Measurements from ENCODE around the gene TERF2IP. TPM values are rescaled to one million over a fixed set of nuclear protein-coding genes. Genes with fewer than 3 reads are reported as not detected.

The TERF2IP gene
- total and polyA plus RNA-seq, 9 of the 15 experiments (the other 6 are each of a cell fraction or from before 2014, with no cell fraction given): 14.5 to 64.2 (median 47.0) TPM

GRCh38 chr16:75622761-75623605, 24.6 kb upstream of the TERF2IP start, which contains the start of gene ADAT1 (continued):
- TF ChIP-seq, protein P1, sequence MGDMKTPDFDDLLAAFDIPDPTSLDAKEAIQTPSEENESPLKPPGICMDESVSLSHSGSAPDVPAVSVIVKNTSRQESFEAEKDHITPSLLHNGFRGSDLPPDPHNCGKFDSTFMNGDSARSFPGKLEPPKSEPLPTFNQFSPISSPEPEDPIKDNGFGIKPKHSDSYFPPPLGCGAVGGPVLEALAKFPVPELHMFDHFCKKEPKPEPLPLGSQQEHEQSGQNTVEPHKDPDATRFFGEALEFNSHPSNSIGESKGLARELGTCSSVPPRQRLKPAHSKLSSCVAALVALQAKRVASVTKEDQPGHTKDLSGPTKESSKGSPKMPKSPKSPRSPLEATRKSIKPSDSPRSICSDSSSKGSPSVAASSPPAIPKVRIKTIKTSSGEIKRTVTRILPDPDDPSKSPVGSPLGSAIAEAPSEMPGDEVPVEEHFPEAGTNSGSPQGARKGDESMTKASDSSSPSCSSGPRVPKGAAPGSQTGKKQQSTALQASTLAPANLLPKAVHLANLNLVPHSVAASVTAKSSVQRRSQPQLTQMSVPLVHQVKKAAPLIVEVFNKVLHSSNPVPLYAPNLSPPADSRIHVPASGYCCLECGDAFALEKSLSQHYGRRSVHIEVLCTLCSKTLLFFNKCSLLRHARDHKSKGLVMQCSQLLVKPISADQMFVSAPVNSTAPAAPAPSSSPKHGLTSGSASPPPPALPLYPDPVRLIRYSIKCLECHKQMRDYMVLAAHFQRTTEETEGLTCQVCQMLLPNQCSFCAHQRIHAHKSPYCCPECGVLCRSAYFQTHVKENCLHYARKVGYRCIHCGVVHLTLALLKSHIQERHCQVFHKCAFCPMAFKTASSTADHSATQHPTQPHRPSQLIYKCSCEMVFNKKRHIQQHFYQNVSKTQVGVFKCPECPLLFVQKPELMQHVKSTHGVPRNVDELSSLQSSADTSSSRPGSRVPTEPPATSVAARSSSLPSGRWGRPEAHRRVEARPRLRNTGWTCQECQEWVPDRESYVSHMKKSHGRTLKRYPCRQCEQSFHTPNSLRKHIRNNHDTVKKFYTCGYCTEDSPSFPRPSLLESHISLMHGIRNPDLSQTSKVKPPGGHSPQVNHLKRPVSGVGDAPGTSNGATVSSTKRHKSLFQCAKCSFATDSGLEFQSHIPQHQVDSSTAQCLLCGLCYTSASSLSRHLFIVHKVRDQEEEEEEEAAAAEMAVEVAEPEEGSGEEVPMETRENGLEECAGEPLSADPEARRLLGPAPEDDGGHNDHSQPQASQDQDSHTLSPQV (IDR thresholded peaks at IDR 0.05): peak; percentile 72
- TF ChIP-seq U2AF2 (optimal IDR thresholded peaks at IDR 0.05; ENCODE audit: low read depth, low read length) (no peak), GATAD2B (IDR thresholded peaks at IDR 0.05; ENCODE audit: borderline replicate concordance) (no peak), MCM7 (IDR thresholded peaks at IDR 0.05) (no peak), NEUROD1 (IDR thresholded peaks at IDR 0.05; ENCODE audit: borderline replicate concordance, low read depth, low read length, partially characterized antibody) (no peak), FOXK2 (conservative IDR thresholded peaks at IDR 0.05 in 1 of 2, IDR thresholded peaks at IDR 0.05 in 1 of 2; ENCODE audit: low read depth in 2 of 2) (peak; percentile 17 to 47; a peak in 1 of 4 replicates), NR2C1 (IDR thresholded peaks at IDR 0.05) (peak; percentile 48; the same call in 1 of the 2 replicates), NR2C1 (tag; IDR thresholded peaks at IDR 0.05) (0 out of 2 replicates have a peak, but pooled peaks have one; percentile 56), SAP30 (IDR thresholded peaks at IDR 0.05; ENCODE audit: borderline replicate concordance, insufficient read depth, low read depth, low read length, poor library complexity, severe bottlenecking) (peak; percentile 97), NFXL1 (CRISPR knock-in tag; IDR thresholded peaks at IDR 0.05) (no peak), SRSF3 (IDR thresholded peaks at IDR 0.05; ENCODE audit: insufficient read depth, low read length) (no peak), CEBPG (CRISPR knock-in tag; IDR thresholded peaks at IDR 0.05) (no peak), CEBPG (tag; conservative IDR thresholded peaks at IDR 0.05 in 1 of 2, IDR thresholded peaks at IDR 0.05 in 1 of 2) (no peak), KLF13 (tag; IDR thresholded peaks at IDR 0.05; ENCODE audit: borderline replicate concordance, low read depth) (no peak), ZNF274 (IDR thresholded peaks at IDR 0.05; ENCODE audit: borderline replicate concordance, low read depth, low read length) (no peak), ATF4 (CRISPR knock-in tag; IDR thresholded peaks at IDR 0.05) (0 out of 2 replicates have a peak, but pooled peaks have one; percentile 7), ZNF586 (CRISPR knock-in tag; conservative IDR thresholded peaks at IDR 0.05) (no peak), TBP (optimal IDR thresholded peaks at IDR 0.05; ENCODE audit: low read depth, low read length) (peak; percentile 74)
- TF ChIP-seq, protein P2, sequence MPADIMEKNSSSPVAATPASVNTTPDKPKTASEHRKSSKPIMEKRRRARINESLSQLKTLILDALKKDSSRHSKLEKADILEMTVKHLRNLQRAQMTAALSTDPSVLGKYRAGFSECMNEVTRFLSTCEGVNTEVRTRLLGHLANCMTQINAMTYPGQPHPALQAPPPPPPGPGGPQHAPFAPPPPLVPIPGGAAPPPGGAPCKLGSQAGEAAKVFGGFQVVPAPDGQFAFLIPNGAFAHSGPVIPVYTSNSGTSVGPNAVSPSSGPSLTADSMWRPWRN (IDR thresholded peaks at IDR 0.05; ENCODE audit: low read depth): no peak
- TF ChIP-seq, protein P3, sequence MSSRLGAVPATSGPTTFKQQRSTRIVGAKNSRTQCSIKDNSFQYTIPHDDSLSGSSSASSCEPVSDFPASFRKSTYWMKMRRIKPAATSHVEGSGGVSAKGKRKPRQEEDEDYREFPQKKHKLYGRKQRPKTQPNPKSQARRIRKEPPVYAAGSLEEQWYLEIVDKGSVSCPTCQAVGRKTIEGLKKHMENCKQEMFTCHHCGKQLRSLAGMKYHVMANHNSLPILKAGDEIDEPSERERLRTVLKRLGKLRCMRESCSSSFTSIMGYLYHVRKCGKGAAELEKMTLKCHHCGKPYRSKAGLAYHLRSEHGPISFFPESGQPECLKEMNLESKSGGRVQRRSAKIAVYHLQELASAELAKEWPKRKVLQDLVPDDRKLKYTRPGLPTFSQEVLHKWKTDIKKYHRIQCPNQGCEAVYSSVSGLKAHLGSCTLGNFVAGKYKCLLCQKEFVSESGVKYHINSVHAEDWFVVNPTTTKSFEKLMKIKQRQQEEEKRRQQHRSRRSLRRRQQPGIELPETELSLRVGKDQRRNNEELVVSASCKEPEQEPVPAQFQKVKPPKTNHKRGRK (tag; IDR thresholded peaks at IDR 0.05): no peak

Data from K562 (cell line).